Activated CD8-positive, alpha-beta memory T cell treated with anti-CD3 and anti-CD28 coated beads, Interleukin-2, amount 50 U/mL, for 48 hours (primary cell): Measurements from ENCODE around the gene LASP1.
A peak's percentile ranks its signal among the peaks of the same experiment; 100 is the strongest.
"Not testable (repeated sequence)": the region's sequence is repeated elsewhere in the genome, so short reads cannot be mapped to it uniquely, and the experiment has no call there.

Source experiments
- DNase-seq: peaks from one replicate; pipeline ENCODE4 v3.0.0-alpha.2; 2020

LASP1 gene

GRCh38 chr17:38940404-38940803 lies 70.5 kb downstream of the LASP1 start:
- no peak for DNase-seq

DNA sequence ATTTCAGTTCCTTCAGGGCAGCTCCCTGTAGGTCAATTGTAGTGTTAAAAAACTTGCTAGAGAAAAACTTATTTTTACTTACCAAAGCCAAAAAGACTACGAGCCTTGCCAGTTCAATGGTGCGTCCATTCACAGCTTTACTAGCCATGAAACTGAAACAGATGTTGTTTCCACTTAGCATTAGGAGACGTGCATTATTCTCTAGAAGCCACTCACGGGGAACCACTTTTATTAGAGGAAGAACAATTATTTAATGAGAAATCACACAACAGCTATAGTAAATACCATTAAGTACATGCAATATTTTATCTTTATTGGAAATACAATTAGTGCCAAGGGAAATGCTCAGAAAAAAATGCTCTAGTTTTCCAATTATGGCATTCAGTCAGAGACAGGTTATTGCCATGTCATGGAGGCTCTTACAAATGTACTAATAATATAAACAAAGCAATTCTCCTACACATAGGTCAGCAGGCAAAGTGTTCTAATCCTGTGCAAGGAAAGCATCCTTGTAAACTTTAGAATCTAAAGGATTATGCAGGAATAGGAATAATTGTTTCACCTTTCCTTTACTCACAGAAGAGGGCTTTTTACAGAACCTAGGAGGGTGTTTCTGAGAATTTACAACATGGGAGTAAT lies 73.0 kb downstream of the LASP1 start:
- DNase-seq: no peak

DNA sequence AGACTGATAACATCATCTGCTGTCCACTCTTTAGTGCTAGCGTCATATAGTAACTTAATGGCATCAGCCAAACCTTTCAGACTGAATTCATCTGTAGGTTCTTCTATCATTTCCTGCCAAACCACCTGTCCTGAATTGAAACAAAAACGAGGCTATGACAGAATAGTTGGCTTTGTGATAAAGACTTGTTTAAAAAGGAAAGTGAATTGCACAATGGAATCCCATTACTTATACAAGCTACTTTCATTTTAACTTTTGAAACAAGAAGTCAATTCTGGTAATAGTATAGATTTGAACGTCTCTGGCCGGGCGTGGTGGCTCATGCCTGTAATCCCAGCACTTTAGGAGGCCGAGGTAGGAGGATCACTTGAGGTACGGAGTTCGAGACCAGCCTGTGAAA lies 73.7 kb downstream of the LASP1 start:
- no peak for DNase-seq

GRCh38 chr17:38947189-38947588 lies 77.3 kb downstream of the LASP1 start:
- no peak for DNase-seq

DNA sequence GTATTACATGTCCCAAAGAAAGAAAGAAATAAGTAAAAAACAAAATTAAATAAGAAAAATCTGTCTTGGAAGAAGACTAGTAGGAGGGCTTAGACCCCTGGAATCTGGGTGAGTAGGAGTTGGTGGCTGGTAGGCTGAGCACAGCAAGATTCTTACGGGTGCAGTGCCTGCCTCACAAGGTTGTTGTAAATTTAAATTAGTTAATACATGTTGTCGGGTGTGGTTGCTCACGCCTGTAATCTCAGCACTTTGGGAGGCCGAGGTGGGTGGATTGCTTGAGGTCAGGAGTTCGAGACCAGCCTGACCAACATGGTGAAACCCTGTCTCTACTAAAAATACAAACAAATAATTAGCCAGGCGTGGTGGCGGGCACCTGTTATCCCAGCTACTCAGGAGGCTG lies 83.9 kb downstream of the LASP1 start:
- DNase-seq: not testable (repeated sequence)

- no peak for DNase-seq
Measured at GRCh38 chr17:38958326-38958725, 88.5 kb downstream of the LASP1 start.

GRCh38 chr17:38958756-38959155 lies 88.9 kb downstream of the LASP1 start:
- no peak for DNase-seq

- DNase-seq: no peak
Measured at GRCh38 chr17:38959508-38959907, 89.7 kb downstream of the LASP1 start.

DNA sequence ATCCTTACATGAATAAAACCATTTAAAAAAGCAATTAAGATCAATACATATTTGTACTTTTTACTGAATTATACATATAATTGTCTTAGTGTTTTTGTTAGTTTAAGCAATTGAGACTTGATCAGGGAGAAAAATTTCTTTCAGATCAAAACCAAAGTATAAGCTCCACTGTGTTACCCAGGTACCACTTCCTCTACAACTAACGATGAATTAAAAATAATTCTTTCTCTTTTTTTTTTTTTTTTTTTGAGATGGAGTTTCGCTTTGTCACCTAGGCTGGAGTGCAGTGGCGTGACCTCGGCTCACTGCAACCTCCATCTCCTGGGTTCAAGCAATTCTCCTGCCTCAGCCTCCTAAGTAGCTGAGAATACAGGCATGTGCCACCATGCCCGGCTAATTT lies 90.5 kb downstream of the LASP1 start:
- no peak for DNase-seq

- no peak for DNase-seq
Measured at GRCh38 chr17:38961413-38961812, 91.6 kb downstream of the LASP1 start.

DNA sequence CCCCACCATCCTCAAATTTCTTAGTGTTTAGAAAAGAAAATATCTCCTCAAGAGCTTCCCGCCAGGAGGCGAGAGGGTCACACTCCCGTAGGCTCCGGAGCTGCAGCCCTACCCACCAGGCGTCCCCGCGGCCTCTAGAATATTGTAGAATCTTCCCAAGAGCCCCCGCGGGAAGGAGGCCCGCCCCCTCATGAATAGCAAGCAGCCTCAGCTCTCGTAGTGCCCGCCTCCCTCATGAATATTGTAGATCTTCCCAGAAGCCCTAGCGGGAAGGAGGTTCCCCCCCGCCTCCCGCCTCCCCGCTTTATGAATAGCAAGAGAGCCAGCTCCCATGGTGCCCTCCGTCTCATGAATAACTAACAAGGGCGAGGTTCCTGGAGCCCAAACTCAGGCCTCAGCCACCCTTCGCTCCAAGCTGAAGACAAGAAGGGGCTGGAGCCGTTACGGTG lies 97.5 kb downstream of the LASP1 start, which contains the start of gene FBXO47:
Gene FBXO47 (minus strand): TSS at position 114 of the 449 bp plus-strand sequence. CDS start 4,378 bp downstream, outside the sequence.
- DNase-seq: peak; percentile 82

DNA sequence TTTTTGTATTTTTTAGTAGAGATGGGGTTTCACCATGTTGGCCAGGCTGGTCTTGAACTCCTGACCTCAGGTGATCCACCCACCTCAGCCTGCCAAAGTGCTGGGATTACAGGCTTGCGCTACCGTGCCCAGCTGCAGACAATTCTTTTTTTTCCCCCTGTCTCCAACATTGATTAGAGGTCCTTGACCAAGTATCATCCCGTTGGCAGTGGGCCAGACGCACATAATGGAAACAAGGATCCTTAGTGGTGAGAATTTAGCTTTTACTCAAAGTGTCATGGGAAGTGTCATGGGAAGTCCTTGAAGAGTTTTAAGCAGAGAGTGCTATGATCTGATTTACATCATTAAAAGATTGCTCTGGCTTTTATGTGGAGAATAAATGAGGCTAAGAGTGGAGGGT lies 99.4 kb downstream of the LASP1 start:
- DNase-seq: no peak

DNA sequence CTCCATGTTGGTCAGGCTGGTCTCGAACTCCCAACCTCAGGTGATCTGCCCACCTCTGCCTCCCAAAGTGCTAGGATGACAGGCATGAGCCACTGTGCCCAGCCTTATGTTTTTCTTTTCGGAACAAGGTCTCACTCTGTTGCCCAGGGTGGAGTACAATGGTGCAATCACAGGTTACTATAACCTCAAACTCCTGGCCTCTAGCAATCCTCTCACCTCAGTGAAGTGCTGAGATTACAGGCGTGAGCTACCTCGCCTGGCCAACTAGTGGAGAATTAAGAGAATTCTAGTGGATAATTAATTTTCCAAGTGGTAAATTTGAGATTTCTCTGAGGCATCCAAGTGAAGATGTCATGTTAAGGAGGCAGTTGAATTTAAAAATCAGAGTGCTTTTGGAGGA lies 100.3 kb downstream of the LASP1 start:
- no peak for DNase-seq

GRCh38 chr17:38970804-38971203 lies 100.9 kb downstream of the LASP1 start:
- DNase-seq: no peak
